Activated naive CD8-positive, alpha-beta T cell treated with anti-CD3 and anti-CD28 coated beads, Interleukin-2, amount 10 ng/mL, durations not matched to agents 7 days and 5 days (primary cell): Measurements from ENCODE around the gene FLRT2. TPM values are rescaled to one million over a fixed set of nuclear protein-coding genes. Genes with fewer than 3 reads are reported as not detected.

Source experiments
- ATAC-seq: fragments of 150-1000 bp; cut with Tn5 transposase; one replicate; pipeline ENCODE4 v1.10.0; 2021; ENCODE audit warnings: low read depth, moderate library complexity
- POLR2A ChIA-PET: fragments of 350-600 bp; sonication (Branson Sonifier 250); formaldehyde crosslinking; loops from one replicate; lab custom pipeline; 2021; ENCODE audit warnings: antibody characterized with exemption; lab: Charles Lee
- DNase-seq: peaks from one replicate; pipeline ENCODE4 v3.0.0; 2021
- H3K27ac Mint-ChIP-seq: one replicate; pipeline ENCODE4 v1.8.0; 2022; ENCODE audit warnings: mild to moderate bottlenecking, mixed read lengths
- H3K27me3 Mint-ChIP-seq: one replicate; pipeline ENCODE4 v1.8.0; 2022; ENCODE audit warnings: mild to moderate bottlenecking, moderate library complexity, mixed read lengths
- H3K36me3 Mint-ChIP-seq: one replicate; pipeline ENCODE4 v1.8.0; 2021; ENCODE audit warnings: mild to moderate bottlenecking, mixed read lengths
- H3K4me1 Mint-ChIP-seq: one replicate; pipeline ENCODE4 v1.8.0; 2021; ENCODE audit warnings: mixed read lengths
- H3K4me3 Mint-ChIP-seq: one replicate; pipeline ENCODE4 v1.8.0; 2022; ENCODE audit warnings: mild to moderate bottlenecking, moderate library complexity, mixed read lengths
- H3K9me3 Mint-ChIP-seq: one replicate; pipeline ENCODE4 v1.8.0; 2021; ENCODE audit warnings: mixed read lengths
- total RNA-seq, 2 experiments: library from RNA; stranded (reverse); gene quantifications; one replicate each; pipeline ENCODE4 v1.2.3, GENCODE V29; 2021

Gene FLRT2
- total RNA-seq, 2 experiments from 2014 or later: not detected

DNA sequence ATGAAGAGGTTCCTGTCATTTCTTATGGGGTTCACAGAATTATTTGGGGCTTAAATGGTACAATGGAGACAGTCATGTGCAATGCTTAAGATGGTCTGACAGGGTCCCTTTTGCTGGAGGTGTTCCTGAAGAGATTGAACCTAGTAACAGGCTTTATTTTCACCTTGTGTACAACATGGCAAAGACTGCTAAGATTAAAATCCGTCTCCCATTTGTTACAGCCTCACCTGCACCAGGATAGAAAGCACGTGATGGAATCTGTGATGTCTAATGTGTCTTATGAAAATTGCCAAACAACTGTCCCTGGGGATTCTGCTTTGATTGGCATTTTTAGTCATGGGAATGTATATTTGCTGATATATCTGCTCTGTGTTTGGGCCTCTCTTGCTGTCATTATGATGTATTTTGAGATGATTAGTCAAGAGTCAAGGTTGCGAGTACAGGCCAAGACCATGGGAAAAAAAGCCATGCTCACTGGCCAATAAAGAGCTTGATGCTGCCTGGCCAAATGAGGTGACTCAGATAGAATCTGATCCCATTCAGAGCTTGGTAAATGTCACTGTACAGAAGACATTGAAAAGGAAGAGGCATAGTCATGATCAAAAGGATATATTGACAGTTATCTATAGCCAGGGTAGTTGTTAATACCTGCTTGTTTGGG, 96.1 kb downstream of the FLRT2 start:
- Mint-ChIP-seq H3K4me3 (no peak overlapping the region), H3K4me1 (no peaks in the 10 kb centered on the region), H3K9me3 (no peaks in the 10 kb centered on the region), H3K27me3 (no peaks in the 10 kb centered on the region), H3K27ac (no peak overlapping the region), H3K36me3 (no peaks in the 10 kb centered on the region)
- POLR2A ChIA-PET: no interaction called here
- no peak for ATAC-seq
- DNase-seq: no peak

GRCh38 chr14:85634205-85634604, 104.3 kb downstream of the FLRT2 start:
- POLR2A ChIA-PET: no interaction called here
- Mint-ChIP-seq H3K4me1 (no peaks in the 10 kb centered on the region), H3K27me3 (no peaks in the 10 kb centered on the region), H3K27ac (no peak overlapping the region), H3K4me3 (no peak overlapping the region), H3K36me3 (no peaks in the 10 kb centered on the region), H3K9me3 (no peaks in the 10 kb centered on the region)
- DNase-seq (no peak), ATAC-seq (no peak)

- Mint-ChIP-seq H3K36me3 (no peaks in the 10 kb centered on the region), H3K4me3 (no peak overlapping the region), H3K4me1 (no peaks in the 10 kb centered on the region), H3K27me3 (no peaks in the 10 kb centered on the region), H3K9me3 (no peaks in the 10 kb centered on the region), H3K27ac (no peak overlapping the region)
- POLR2A ChIA-PET: no interaction called here
- no peak for DNase-seq
- no peak for ATAC-seq
Measured at GRCh38 chr14:85644211-85644610, 114.3 kb downstream of the FLRT2 start.

GRCh38 chr14:85653029-85653428, 123.1 kb downstream of the FLRT2 start:
- ATAC-seq: no peak
- H3K27me3 Mint-ChIP-seq: no peaks in the 10 kb centered on the region
- no peaks in the 10 kb centered on the region for H3K9me3 Mint-ChIP-seq
- no peak overlapping the region for H3K27ac Mint-ChIP-seq
- H3K36me3 Mint-ChIP-seq: no peaks in the 10 kb centered on the region
- H3K4me3 Mint-ChIP-seq: no peak overlapping the region
- no peak for DNase-seq
- H3K4me1 Mint-ChIP-seq: no peaks in the 10 kb centered on the region
- POLR2A ChIA-PET: no interaction called here

GRCh38 chr14:85660243-85660922, 130.4 kb downstream of the FLRT2 start:
- no peak for ATAC-seq
- H3K27ac Mint-ChIP-seq: no peak overlapping the region
- POLR2A ChIA-PET: no interaction called here
- H3K9me3 Mint-ChIP-seq: no peaks in the 10 kb centered on the region
- H3K36me3 Mint-ChIP-seq: no peaks in the 10 kb centered on the region
- no peak overlapping the region for H3K4me3 Mint-ChIP-seq
- peaks cover 2% of the 10 kb centered on the region for H3K27me3 Mint-ChIP-seq
- no peaks in the 10 kb centered on the region for H3K4me1 Mint-ChIP-seq
- no peak for DNase-seq

DNA sequence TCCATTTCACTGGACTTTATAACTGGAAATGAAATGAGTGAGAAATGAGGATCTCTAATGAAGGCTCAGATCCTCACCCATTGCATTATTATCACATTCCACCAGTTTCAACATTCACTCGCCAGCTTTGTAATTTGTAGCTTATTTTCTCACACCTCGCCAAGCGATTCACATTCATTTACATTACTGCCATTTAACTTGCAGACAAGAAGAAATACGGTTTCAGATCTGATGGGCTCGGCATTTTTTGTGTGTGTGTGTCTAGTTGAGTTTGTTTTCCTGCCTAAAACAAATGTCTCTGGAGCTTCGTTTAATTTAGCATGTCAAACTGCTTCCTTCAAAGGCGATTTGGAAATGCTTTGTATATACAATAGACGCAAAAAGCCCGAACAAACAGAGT, 132.2 kb downstream of the FLRT2 start:
- Mint-ChIP-seq H3K4me3 (no peak overlapping the region), H3K27ac (no peak overlapping the region), H3K27me3 (peaks cover 2% of the 10 kb centered on the region), H3K4me1 (no peaks in the 10 kb centered on the region), H3K9me3 (peaks cover 2% of the 10 kb centered on the region), H3K36me3 (no peaks in the 10 kb centered on the region)
- no peak for ATAC-seq
- POLR2A ChIA-PET: no interaction called here
- DNase-seq: no peak

- no peaks in the 10 kb centered on the region for H3K36me3 Mint-ChIP-seq
- ATAC-seq (no peak), DNase-seq (no peak)
- H3K27ac Mint-ChIP-seq: no peak overlapping the region
- POLR2A ChIA-PET: no interaction called here
- peaks cover 2% of the 10 kb centered on the region for H3K9me3 Mint-ChIP-seq
- H3K27me3 Mint-ChIP-seq: peaks cover 2% of the 10 kb centered on the region
- no peaks in the 10 kb centered on the region for H3K4me1 Mint-ChIP-seq
- H3K4me3 Mint-ChIP-seq: no peak overlapping the region
Measured at GRCh38 chr14:85663256-85663655, 133.3 kb downstream of the FLRT2 start.

DNA sequence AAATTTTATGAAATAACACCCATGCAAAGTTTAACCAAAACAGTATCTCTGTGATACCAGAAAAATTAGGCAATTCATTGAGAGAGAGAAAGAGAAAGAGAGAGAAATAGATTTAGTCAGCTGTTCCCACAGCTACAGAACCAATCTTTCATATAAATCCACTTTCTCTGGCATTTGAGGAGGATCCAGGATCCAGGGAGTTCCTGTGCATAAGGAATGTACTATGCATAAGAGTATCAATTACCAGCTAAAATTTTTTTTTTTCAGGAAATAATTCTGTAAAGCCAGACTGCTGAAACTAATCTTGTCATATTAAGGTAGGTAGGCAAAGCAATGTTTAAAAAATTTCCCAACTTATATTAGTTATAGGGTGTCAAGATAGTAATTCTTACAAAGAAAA, 133.7 kb downstream of the FLRT2 start:
- Mint-ChIP-seq H3K27me3 (peaks cover 2% of the 10 kb centered on the region), H3K9me3 (peaks cover 2% of the 10 kb centered on the region), H3K36me3 (no peaks in the 10 kb centered on the region), H3K4me1 (no peaks in the 10 kb centered on the region), H3K27ac (no peak overlapping the region), H3K4me3 (no peak overlapping the region)
- ATAC-seq (no peak), DNase-seq (no peak)
- POLR2A ChIA-PET: no interaction called here

DNA sequence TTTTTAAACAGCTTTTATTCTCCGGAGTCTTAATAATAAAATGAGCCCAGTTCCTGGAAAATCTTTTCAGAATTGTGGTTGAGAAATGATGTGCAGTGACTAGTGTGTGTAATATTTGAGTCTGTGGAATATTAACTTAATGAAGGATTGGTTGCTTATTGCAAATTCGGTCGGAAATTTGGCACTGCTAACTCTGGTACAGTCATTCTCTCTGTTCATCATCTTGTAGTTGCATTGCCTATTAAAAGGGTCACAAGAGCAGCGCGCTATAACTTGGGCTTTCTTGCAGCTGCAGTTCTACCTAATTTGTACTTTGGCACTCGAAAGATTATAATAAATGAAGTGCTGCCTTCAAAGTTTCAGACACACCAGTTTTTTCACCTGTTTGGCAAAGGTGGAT, 146.0 kb downstream of the FLRT2 start:
- no peak for ATAC-seq
- no peak for DNase-seq
- Mint-ChIP-seq H3K27ac (no peak overlapping the region), H3K9me3 (no peaks in the 10 kb centered on the region), H3K36me3 (no peaks in the 10 kb centered on the region), H3K27me3 (no peaks in the 10 kb centered on the region), H3K4me3 (no peak overlapping the region), H3K4me1 (no peaks in the 10 kb centered on the region)
- POLR2A ChIA-PET: no interaction called here

DNA sequence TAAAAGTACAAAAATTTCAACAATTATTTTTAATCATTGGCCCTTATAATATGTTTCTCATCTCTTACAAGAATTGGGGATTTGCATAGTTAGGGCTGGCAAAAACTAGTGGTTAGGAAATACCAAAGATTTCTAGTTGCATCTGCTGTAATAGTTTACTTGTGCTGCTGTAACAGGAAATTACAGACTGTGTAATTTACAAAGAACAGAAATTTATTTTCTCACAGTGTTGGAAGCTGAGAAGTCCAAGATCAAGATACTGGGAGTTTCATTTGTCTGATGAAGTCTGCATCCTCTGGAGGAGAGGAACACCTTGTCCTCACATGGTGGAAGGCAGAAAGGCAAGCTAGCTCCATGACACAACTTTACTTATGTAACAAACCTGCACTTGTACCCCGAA, 157.0 kb downstream of the FLRT2 start:
- DNase-seq (no peak), ATAC-seq (no peak)
- Mint-ChIP-seq H3K27me3 (no peaks in the 10 kb centered on the region), H3K4me1 (no peaks in the 10 kb centered on the region), H3K9me3 (peaks cover under 1% of the 10 kb centered on the region), H3K36me3 (no peaks in the 10 kb centered on the region), H3K4me3 (no peak overlapping the region), H3K27ac (no peak overlapping the region)
- POLR2A ChIA-PET: no interaction called here

DNA sequence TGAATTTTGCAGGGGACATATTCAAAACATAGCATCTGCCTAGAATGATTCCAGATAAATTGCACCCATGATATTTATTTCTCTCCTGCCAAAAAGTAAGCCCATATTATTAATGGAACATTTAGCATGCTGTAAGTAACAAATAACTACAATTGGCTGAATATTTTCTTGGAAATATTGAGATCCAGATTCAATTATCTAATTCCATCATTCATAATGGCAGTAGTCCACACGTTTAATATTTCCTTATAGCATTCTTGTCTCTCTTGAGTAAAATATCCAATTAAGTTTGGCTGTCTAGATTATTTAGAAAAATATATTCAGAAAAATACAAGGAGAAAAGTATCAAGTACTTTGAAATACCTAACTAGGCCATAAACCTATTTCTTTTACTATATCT, 157.5 kb downstream of the FLRT2 start:
- Mint-ChIP-seq H3K9me3 (no peaks in the 10 kb centered on the region), H3K27ac (no peak overlapping the region), H3K27me3 (no peaks in the 10 kb centered on the region), H3K36me3 (no peaks in the 10 kb centered on the region), H3K4me3 (no peak overlapping the region), H3K4me1 (no peaks in the 10 kb centered on the region)
- ATAC-seq (no peak), DNase-seq (no peak)
- POLR2A ChIA-PET: no interaction called here

GRCh38 chr14:85688006-85688405, 158.1 kb downstream of the FLRT2 start:
- DNase-seq (no peak), ATAC-seq (no peak)
- H3K4me3 Mint-ChIP-seq: no peak overlapping the region
- no peaks in the 10 kb centered on the region for H3K4me1 Mint-ChIP-seq
- no peaks in the 10 kb centered on the region for H3K9me3 Mint-ChIP-seq
- no peak overlapping the region for H3K27ac Mint-ChIP-seq
- POLR2A ChIA-PET: no interaction called here
- H3K27me3 Mint-ChIP-seq: no peaks in the 10 kb centered on the region
- H3K36me3 Mint-ChIP-seq: no peaks in the 10 kb centered on the region

DNA sequence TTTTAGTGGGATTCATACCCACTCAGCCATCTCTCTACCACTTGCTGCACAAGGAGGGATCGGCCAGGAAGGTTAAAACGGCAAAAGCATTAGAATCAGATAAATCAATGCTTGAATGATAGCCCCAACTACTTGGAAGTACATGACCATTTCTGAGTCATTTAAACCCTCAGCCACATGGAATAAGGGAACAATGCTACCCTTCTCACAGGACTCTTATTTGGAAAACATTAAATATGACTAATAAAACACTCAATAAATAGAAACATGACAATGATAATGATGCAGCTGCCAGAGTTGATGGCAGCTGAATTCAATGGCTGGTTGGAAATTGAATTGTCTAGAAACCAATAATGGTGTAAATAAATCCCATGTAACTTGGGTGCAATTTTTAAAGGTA, 165.4 kb downstream of the FLRT2 start:
- Mint-ChIP-seq H3K9me3 (no peaks in the 10 kb centered on the region), H3K4me3 (no peak overlapping the region), H3K4me1 (no peaks in the 10 kb centered on the region), H3K27ac (no peak overlapping the region), H3K27me3 (no peaks in the 10 kb centered on the region), H3K36me3 (no peaks in the 10 kb centered on the region)
- DNase-seq: no peak
- ATAC-seq: no peak
- POLR2A ChIA-PET: no interaction called here

DNA sequence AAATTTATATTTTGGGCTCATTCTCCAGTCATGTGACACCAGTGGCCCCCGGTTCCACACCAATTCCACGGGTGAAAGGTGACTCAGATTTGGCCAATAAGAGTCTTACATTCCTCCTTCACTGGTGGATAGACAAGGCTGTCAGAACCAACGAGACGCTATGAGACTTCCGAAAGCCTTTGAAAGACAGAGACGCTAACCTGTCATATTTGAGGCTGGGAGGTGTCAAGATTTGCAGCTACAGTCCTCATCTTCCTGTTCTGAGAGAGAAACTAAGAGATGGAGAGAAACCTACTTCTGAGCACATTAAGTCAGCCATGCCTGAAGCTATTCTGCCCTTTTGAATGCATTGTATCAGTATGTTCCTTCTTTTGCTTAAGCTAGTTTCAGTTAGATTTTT, 171.2 kb downstream of the FLRT2 start:
- Mint-ChIP-seq H3K9me3 (peaks cover 2% of the 10 kb centered on the region), H3K4me1 (no peaks in the 10 kb centered on the region), H3K4me3 (no peak overlapping the region), H3K27ac (no peak overlapping the region), H3K27me3 (no peaks in the 10 kb centered on the region), H3K36me3 (no peaks in the 10 kb centered on the region)
- no peak for DNase-seq
- POLR2A ChIA-PET: no interaction called here
- ATAC-seq: no peak
